Measurements from ENCODE around the gene CDH4.

The CDH4 gene

DNA sequence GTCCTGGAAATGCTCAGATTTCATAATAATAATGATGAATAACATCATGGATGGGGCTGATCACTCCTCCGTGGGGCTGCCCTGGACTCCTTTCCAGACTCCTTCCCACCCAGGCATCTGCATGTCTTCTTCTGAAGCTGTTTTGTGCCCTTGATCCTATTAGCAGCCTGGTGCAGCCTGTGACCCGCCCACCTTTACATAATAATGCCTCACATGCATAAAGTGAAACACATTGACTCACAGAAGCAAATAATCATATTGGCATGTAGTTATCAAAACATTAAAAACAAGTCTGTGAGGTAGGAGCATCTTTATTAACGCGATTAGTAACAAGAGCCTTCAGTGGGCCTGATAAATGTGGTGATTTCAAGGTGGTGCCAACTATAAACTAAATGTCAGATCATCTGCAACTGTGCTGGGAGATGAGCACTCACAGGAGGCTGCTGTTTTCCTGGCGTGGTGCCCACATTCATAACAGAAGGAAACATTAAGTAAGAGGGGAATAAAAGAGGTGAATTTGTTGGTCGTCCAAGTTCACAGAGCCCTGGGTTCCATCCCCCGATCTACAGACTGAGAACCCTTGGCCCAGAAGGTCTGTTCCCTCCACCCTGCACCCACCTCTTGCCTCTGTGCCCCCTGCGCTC lies 344.7 kb downstream of the CDH4 start:
- Histone ChIP-seq H3K4me3 (no peak overlapping the region), H3K27ac (no peak overlapping the region)

DNA sequence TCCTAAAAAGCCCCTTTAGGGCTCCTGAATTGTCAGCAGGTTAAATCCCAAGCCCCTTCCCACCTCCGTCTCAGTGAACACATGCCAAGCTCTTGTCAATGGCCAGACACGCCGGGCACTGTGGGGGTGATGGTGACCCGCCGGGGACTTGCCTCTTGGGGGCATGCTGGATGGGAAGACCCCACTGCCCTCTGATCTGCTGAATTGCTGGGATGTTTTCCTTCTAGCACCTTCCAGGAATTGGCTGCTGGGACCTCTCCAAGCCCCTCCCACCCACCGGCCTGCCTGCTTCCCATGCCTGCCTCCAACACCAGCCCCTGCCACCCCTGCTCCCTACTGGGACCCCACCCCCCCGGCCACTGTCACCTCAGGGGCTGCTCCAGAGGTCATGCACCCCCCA lies 345.9 kb downstream of the CDH4 start:
- Histone ChIP-seq H3K4me3 (no peak overlapping the region), H3K27ac (no peak overlapping the region)

DNA sequence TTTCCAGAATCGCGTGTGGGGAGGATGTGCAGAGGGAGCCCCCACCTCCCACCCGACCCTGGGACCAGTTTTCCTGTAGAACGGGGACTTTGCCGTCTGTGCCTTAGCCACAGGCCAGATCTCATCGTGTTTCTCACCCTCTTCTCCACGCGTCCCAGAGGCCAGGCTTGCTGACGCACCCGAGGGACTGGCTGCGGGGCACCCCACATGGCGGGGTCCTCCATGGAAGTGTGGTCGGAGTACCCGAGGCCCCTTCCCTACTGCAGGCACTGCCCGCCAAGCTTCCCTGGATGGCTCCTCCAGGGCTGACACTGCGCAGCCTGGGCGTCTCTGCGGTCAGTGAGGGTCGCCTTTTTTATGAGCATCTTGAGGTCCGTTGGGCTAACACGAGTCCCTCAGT lies 346.5 kb downstream of the CDH4 start:
- Histone ChIP-seq H3K4me3 (no peak overlapping the region), H3K27ac (no peak overlapping the region)

DNA sequence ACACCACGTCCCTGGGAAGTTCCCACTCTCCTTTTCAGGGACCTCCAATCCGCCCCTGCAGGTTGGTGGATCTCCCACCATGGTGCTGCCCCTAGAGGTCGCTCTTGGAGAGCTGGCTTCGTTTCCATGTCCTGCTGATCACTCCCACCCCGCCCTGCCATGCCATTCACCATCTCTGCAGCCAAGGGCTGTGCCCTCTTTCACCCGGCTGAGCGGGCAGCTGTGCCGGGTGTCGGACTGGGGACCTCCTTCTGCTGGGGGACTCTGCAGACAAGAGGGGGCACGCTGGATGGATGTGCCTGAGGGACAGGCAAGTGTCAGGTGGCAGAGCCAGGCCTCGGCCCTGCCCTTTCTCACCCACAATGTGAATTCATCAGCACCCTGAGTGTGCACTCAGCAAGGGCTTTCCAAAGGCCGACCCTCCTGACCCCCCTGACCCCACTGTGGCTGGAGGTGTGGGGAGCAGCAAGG lies 347.0 kb downstream of the CDH4 start:
- Histone ChIP-seq H3K4me3 (no peak overlapping the region), H3K27ac (no peak overlapping the region)

DNA sequence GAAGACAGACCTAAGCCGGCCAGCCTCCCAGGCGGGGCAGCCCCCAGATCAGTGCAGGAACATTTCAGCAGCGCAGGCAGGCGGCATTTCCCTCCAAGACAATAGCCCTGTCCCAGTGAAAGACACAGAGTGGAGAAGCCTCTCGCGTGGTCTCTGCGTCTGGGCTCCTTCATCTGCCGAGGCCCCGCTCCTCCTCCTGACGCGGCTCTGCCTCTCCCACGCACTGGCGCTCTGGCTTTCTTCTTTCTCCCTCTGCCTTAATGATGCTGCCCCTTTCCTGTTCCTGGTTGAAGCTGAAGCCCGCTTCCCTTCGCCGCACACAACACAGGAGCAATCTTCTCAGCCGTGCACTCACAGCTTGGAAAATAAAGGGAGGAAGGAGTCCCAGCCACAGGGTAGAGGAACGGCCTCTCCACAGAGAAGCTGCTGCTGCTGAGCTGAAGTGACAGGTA lies 347.5 kb downstream of the CDH4 start:
- H3K4me3 ChIP-seq, result no peak overlapping the region
- no peak overlapping the region for H3K27ac ChIP-seq

DNA sequence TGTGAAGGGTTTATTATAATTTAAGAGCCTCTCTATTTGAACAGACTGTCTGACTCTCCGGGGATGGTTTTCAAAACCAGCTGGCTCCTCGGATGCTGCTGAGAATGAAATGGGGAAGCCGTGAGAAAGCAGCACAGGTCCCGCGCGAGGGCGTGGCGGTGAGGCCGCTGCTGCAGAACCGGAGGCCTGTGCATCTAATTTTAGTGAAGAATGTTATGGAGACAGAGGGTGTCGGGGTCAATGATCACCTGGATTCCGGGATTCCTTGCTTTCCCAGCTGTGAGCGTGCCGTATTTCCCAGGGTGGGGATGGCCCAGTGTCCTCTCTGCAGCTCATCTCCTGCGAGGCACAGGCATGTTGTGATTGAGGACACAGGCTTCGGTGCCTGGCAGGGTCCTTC lies 348.0 kb downstream of the CDH4 start:
- H3K27ac ChIP-seq, result no peak overlapping the region
- H3K4me3 ChIP-seq, result no peak overlapping the region

DNA sequence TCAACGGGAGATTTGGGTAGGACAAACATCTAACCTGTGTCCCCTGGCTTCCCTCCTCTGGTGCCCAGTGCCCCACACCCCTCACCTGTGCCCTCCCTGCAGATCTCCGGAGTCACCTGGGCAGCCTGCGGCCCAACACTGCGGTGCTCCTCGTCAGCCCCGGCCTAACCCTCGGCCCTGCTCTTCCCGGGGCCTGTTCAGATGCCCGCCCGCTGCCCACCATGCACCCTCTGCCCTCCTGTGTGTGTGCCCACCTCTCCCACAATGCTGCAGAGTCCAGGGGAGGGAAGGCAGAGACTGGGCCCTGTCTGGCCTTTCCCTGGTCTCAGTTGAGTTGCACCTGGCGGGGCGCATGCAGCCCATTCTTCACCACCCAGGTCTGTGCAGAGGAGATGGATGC lies 349.3 kb downstream of the CDH4 start:
- H3K27ac ChIP-seq, result no peak overlapping the region
- H3K4me3 ChIP-seq, result no peak overlapping the region

DNA sequence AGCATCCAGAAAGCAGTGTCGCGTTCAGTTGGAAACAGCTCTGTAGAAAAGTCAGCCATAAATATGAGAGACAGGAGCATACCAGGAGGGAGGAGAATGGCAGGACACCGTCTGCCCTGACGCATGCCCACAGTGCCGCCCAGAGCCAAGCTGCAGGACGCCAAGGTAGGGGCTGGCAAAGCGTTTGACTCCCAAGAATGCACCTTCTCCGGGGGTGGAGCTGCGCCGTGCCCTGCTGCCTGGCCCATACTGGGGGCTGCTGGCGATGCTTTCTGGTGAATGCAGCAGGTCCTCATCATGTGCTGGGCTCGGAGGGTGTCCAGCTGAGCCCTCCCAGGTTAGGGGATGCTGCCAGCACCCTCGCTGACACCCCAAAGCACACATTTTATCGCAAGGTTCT lies 349.8 kb downstream of the CDH4 start:
- no peak overlapping the region for H3K4me3 ChIP-seq
- H3K27ac ChIP-seq, result no peak overlapping the region

DNA sequence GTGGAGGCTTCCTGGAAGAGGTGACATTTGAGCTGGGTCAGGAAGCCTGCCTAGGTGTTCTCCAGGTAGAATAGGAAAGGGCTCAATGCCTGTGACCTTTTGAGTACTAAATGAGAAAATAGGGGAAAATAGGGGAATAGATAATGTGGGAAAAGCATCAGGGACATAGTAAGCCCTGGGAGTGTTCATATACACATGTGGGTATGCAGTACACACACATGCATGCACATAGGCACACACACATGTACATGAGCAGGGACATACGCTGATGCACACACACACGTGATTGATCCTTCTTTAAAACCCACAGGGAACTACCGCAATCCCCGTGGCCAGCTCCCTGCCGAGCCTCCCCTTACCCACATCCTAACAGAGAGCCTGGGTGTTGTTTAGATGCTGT lies 351.7 kb downstream of the CDH4 start:
- Histone ChIP-seq H3K27ac (no peak overlapping the region), H3K4me3 (no peak overlapping the region)

DNA sequence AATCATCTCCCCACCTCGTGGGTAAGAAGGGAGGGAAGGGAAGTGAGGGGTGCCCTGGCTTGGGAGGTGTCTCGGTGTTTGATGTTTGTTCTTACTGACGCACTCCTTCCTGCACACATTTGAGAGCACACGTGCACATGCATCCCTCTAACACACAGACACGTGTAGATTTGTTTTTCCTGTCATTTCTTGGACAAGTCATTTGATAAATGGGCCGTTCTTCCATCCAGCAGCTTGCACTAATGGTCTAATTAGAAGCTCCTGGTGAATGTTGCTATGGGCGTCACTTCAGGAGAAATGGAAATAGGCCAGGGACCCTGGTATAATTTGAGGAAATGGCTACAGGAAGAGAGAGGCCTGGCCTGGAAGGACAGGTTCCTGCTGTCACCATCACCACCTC lies 352.5 kb downstream of the CDH4 start:
- Histone ChIP-seq H3K4me3 (no peak overlapping the region), H3K27ac (no peak overlapping the region)

DNA sequence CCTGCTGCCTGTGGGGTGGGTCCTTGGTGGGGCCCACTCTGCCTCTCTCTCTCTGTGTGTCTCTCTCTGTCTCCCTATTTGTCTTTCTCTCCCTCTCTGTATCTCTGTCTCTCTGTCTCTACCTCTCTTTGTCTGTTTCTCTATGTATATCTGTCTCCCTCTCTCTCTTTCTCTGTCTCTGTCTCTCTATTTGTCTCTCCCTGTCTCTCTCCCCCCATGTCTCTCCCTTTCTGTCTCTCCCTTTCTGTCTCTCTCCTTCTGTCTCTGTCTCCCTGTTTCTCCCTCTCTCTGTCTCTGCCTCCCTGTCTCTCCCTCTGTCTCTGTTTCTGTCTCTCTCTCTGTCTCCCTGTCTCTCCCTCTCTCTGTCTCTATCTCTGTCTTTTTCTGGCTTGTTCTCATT lies 353.2 kb downstream of the CDH4 start:
- Histone ChIP-seq H3K4me3 (no peak overlapping the region), H3K27ac (no peak overlapping the region)

DNA sequence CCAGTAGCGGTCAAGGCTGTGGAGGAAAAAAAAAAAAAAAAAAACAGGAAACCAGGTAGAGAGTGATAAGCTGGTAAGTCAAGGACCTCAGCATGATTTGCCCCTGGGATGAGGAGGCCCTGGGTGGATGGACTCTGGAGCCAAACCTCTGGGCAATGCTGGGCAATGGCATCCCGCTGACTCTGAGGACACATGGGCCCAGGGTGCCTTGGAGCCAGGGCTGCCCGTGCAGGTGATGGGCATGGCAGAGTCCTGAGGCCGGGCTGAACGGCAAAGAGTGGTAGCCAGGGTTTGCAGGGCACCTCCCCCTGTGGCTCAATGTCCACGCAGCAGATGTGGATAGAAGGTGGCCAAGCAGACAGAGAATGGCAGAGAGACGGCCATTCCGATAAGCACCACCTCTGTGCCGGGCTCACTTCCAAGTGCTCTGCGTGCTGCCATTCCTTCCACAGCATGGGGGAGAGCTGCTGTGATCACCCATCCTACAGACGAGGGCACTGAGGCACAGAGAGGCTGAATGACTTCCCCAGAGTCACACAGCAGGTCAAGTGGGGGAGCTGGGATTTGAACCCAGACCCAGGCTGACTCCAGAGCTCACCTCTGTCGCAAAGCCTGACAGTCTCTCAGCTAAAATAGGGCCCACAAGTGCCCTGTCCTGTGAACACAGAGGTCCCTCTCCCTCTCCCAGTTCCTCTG lies 353.9 kb downstream of the CDH4 start:
- H3K4me3 ChIP-seq, result no peak overlapping the region

DNA sequence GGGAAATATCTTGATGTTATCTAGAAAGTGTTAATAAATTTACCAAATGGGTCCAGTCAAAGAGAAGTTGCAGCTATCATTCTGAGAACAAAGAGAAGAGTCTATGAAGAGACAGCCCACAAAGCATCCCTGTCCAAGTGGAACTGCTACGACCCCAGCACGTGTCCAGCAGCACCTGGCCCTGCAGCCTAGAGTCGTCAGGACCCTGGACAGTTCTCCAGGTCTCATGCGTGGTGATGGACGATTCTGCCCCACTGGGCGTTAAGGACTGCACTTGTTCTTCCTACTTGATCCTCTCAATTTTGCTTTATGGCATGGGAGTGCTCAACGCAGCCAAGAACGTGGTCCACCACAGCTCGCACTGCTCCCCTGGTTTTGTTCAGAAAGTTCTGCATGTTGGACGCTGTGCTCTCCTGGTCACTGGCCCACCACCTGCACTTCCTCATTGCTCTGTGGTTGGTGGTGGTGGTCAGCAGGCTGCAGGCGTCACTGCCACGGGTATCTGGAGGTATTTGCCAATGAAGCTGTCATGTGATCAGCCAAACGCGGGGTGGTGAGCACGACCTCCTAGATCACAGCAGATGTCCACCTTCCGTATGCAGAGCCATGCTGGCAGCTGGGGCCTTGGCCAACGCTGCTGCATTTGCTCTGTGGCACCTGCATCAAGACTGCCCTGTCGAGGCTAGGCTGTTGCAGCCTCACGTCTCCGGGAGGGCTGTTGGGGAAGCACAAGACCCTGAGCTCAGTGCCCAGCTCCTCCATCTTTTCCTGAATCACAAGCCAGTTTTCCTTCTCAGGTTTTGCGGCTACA lies 356.4 kb downstream of the CDH4 start:
- Histone ChIP-seq H3K4me3 (no peak overlapping the region), H3K27ac (no peak overlapping the region)

More for the DNA sequence above, 353.9 kb downstream of the CDH4 start:
- no peak overlapping the region for H3K27ac ChIP-seq

DNA sequence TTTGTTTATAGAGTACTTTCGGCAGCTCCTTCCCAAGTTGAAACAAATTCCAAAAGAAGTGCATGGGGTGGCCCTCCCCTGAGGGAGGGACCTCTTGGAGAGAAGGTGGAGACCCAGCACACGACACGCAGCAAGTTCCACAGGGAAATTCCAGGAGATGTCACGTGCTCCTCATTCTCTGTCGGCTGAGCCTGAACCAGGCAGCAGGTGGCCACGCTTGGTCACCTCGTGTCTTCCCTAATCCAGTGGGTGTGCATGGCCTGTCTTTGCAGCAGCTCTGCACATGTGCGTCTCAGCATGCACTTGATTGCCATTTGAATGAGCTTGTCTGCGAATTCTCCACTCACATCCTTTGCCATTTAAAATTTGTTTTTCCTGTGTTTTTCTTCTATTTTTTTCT lies 357.4 kb downstream of the CDH4 start:
- Histone ChIP-seq H3K27ac (no peak overlapping the region), H3K4me3 (no peak overlapping the region)

DNA sequence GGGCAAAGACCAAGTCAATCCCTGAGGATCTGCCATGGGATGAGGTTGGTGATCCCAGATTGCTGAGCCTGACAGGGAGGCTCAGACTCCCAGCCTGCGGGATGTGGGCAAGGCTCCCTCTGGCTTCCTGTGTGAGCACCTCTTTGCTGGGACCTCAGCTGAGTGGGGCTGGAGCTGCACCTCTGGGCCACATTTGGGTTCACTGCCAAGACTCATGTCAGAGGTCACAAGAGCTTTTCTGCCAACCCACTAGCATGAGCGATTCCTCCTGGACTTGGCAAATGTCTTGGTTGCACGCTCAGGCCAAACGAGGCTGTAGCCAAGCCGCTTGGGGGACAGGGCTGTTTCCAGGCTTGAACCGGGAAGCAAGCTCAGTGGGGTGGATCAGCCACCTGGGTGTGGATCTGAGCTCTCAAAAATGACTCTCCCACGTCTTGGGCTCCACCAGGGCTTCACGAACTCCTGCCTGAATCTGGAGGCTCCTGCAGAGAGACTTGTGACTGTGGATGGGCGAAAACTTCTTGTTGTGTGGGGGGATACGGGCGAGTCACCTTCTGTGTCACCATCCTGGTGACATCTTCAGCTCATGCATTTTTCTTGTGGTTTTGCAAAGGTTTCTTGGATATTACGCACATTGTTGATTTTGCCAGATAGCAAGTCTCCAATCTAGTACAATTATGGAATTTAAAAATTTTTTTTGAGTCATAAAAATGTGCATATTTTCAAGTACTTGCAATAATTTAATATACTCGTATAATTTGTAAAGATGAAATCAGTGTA lies 359.5 kb downstream of the CDH4 start:
- Histone ChIP-seq H3K4me3 (no peak overlapping the region), H3K27ac (no peak overlapping the region)

DNA sequence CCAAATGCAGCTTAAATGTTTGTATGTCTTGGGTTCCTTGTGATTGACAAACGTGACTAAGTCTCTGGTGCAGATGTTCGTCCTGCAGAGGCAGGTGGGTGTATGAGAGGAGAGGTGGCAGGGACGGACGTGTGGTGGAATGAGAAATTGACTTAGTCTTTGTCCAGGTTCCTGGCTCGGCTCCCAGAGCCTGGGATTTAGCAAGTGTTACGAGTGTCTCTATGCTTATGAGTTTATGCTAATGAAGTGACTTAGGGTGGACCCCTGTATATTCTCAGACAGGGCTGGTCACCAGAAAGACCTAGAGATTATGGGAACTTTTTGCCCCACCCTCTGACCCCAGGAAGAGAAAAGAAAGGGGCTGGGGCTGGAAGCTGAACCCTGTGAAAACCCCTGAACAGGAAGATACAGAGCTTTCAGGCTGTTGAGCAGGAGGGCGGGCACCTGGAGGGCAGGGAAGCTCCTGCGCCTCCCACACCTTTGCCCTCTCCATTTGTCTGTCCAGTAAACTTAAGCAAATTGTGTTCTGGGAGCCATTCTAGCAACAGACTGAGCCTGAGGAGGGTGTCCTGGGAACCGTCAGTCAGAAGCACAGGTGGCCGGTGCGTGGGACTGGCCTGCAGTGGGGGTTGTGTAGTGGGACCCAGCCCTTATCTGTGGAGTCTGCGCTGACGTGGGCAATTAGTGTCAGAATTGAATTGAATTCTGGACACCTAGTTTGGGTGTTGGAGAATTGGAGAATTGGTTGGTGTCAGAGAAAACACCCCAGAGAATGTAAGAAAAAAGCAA lies 362.1 kb downstream of the CDH4 start:
- H3K27ac ChIP-seq, result no peak overlapping the region
- H3K4me3 ChIP-seq, result no peak overlapping the region

DNA sequence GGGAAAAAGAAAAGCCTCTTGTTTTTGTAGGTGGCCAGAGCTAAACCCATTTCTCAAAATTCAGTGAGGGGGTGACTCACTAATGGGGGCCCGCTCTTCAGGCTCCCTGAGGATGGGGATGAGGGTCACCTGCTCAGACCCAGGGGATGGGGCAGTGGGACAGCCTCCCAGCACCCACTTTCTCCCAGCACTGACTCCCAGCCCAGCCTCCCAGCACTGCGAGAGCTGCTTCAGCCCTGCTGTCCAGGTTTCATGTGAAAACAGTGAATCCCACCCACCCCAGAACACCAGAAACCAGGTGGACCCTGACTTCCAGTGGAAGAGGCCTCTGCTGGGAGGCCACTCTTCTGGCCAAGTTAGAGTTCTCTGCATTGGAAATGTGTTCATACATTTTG lies 362.6 kb downstream of the CDH4 start:
- Histone ChIP-seq H3K27ac (no peak overlapping the region), H3K4me3 (no peak overlapping the region)

DNA sequence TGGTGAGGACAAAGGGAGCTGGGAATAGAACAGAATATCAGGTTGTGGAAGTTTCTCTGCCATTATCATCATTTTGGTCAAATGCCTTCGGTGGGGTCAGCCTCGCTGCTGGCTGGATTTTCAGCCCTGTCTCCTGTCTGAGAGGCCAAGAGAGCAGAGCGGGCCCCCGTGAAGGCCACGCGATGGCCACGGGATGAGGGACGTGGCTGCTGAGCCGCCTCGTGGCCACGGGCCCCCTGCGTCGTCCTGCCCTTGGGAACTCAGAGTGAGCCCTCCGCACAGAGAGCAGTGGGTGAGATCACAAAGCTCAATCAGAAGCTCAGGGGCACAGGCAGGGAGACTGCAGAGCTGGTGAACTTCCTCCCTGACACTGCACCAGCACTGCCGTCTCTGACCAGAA lies 363.7 kb downstream of the CDH4 start:
- Histone ChIP-seq H3K4me3 (no peak overlapping the region), H3K27ac (no peak overlapping the region)

DNA sequence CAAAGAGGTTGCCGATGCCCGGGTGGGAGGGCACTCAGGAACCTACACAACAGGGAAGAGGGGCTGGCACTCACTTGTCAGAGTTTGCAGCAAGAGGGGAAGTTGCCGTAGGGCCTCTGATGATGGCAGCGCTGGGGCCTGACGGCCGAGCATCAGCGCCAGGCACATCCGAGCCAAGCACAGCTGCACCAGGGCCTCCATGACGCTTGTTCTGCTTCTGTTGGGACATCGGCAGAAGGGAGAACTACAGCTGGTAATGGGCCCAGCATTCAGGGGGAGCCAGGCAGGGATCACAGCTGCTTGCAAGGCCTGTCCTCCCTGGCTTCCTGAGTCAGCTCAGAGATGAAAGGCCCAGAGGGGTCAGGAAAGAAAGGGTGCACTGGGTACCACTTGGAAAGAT lies 367.7 kb downstream of the CDH4 start:
- no peak overlapping the region for H3K27ac ChIP-seq
- no peak overlapping the region for H3K4me3 ChIP-seq
